Natural killer cell (primary cell): ENCODE measurements around the gene IMPG2. TPM values are rescaled to one million over a fixed set of nuclear protein-coding genes. Genes with fewer than 3 reads are reported as not detected.

Experiments used
- ATAC-seq, 3 donors: fragments of 150-1000 bp in 2 of 3; fragments of 200-7000 bp in 1 of 3; cut with Tn5 transposase; 1 replicate in 1 of 3; 2 replicates in 2 of 3; pipeline ENCODE4 v1.10.0; 2021; ENCODE audit warnings: mild to moderate bottlenecking in 2 of 3, moderate library complexity in 2 of 3
- DNase-seq, 2 donors: peaks; one replicate each; pipeline versions ENCODE4 v3.0.0 to v3.0.0-alpha.2; 2013 to 2021; ENCODE audit warnings: mixed read lengths in 1 of 2
- H3K27ac ChIP-seq: one replicate; pipeline ENCODE4 v1.5.1; 2013; ENCODE audit warnings: mild to moderate bottlenecking, low read length
- H3K27me3 ChIP-seq: one replicate; pipeline ENCODE4 v1.6.1; 2013; ENCODE audit warnings: low read length; ENCODE audit not compliant: control insufficient read depth, insufficient read depth
- H3K36me3 ChIP-seq: one replicate; pipeline ENCODE4 v1.6.1; 2013; ENCODE audit warnings: low read length; ENCODE audit not compliant: control insufficient read depth, insufficient read depth
- H3K4me1 ChIP-seq: one replicate; pipeline ENCODE4 v1.6.1; 2013; ENCODE audit warnings: low read length; ENCODE audit not compliant: control insufficient read depth, insufficient read depth
- H3K4me3 ChIP-seq: one replicate; pipeline ENCODE4 v1.5.1; 2013; ENCODE audit warnings: low read length
- H3K9me3 ChIP-seq: one replicate; pipeline ENCODE4 v1.6.1; 2013; ENCODE audit warnings: low read length; ENCODE audit not compliant: control insufficient read depth, insufficient read depth
- H3K27ac Mint-ChIP-seq, 2 donors: one replicate each; pipeline ENCODE4 v1.8.0; 2022; ENCODE audit warnings: mild to moderate bottlenecking in 2 of 2, mixed read lengths in 2 of 2, moderate library complexity in 1 of 2
- H3K27me3 Mint-ChIP-seq, 2 donors: one replicate each; pipeline ENCODE4 v1.8.0; 2022; ENCODE audit warnings: low read depth in 2 of 2, mixed read lengths in 2 of 2
- H3K36me3 Mint-ChIP-seq: one replicate; pipeline ENCODE4 v1.8.0; 2022; ENCODE audit warnings: mixed read lengths
- H3K4me1 Mint-ChIP-seq, 2 donors: one replicate each; pipeline ENCODE4 v1.8.0; 2022; ENCODE audit warnings: mixed read lengths in 2 of 2
- H3K4me3 Mint-ChIP-seq: one replicate; pipeline ENCODE4 v1.8.0; 2022; ENCODE audit warnings: mild to moderate bottlenecking, moderate library complexity, mixed read lengths
- H3K9me3 Mint-ChIP-seq, 2 donors: one replicate each; pipeline ENCODE4 v1.8.0; 2022; ENCODE audit warnings: mixed read lengths in 2 of 2
- CTCF ChIP-seq: fragments of 200-600 bp; IDR thresholded peaks from one replicate; pipeline ENCODE4 v1.8.0; 2022; ENCODE audit warnings: antibody characterized with exemption
- WGBS: methylation state at CpG from one replicate; pipeline ENCODE4 v1.1.7; 2013; ENCODE audit warnings: missing lambda C conversion rate; ENCODE audit not compliant: insufficient coverage; 5-methylcytosine and 5-hydroxymethylcytosine counted together
- intact Hi-C: fragments of 100-400 bp; cut with micrococcal nuclease; formaldehyde crosslinking; loops from one replicate; pipeline ENCODE4 v1.14.2; 2022
- total RNA-seq, 4 donors: library from RNA; stranded (reverse); fragments of 120-200 nt in 1 of 4; gene quantifications; one replicate each; pipeline versions ENCODE4 v1.2.3 to v1.2.4, GENCODE V29; 2013 to 2022

The IMPG2 gene
- total RNA-seq, 3 donors from 2014 or later (not counting 1 experiment from before 2014, with no cell fraction given), result 0.52 to 0.73 (median 0.72) TPM

DNA sequence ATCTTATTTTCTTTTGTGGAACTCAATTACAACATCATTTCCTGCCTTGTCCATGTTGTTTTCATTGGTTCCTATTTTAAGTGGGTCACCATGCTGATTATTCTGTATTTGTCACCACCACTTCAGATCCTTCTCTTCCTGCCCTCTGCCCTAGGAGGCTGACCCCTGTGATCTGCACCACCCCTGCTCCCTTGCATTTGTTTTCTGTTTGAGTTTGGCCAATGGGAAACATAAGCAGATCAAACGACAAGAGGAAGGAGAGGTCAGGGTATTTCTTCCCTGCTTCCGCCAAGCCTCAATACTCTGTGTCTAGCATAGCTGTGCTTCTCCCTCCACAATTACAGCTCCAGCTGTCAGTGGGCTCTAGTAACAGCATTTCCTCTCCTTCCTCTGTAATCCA is 71.6 kb downstream of the IMPG2 start:
- no peak for TF ChIP-seq CTCF
- peaks cover 6% of the 10 kb centered on the region for H3K36me3 Mint-ChIP-seq
- Histone ChIP-seq H3K4me1 (no peaks in the 10 kb centered on the region), H3K36me3 (no peaks in the 10 kb centered on the region), H3K4me3 (no peak overlapping the region), H3K27ac (no peak overlapping the region), H3K27me3 (no peaks in the 10 kb centered on the region), H3K9me3 (no peaks in the 10 kb centered on the region)
- H3K27ac Mint-ChIP-seq, result no peak overlapping the region
- no peak for ATAC-seq
- intact Hi-C loops, result no loop called here
- H3K4me3 Mint-ChIP-seq, result no peak overlapping the region
- H3K27me3 Mint-ChIP-seq, result no peaks in the 10 kb centered on the region
- no peaks in the 10 kb centered on the region for H3K9me3 Mint-ChIP-seq
- H3K4me1 Mint-ChIP-seq, result no peaks in the 10 kb centered on the region
- 94% methylated on average over 2 of the region's 2 CpGs for WGBS
- DNase-seq, result no peak

GRCh38 chr3:101244212-101244575 is 76.2 kb downstream of the IMPG2 start:
- no peak for DNase-seq
- no peak overlapping the region for H3K4me3 Mint-ChIP-seq

DNA sequence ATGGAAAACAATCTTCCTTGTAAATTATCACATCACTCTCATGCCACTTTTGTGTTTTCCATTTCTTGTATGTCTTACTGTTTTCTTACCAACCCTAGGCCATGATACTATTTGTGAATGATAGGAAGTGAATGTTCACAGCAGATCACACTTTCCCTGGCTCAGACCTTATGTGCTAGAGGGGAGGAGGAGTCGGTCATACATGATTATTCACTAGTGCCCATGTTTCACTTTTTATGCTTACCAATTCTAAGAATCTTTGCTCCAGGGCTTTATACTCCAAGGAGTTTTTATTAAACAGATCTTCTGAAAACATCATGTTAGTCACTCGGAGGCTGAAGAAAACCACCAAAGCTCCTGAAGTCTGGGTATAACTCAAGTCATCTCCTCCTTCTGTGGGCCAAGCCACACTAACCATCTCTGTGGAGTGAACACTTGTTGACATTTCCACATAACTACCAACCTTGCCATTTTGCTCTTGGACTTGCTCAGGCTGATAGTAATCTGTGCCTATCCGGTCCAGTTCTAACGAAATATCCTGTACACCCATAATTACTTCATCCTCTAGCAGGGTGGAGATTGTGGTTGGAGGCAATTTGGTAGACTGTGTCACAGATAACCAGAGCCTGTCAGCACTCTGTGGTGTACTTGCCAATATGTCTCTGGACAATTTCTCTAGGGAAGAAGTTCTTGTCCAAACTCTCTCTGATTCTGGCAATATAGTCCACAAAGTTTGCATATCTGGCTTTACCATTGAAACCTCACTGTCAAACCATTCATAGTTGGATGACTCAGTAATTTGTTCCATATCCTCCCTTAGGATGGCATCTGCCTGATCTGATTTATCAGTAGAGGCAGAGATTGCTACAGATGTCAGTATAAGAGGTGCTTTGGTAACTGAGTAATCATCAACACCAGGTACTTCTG is 76.8 kb downstream of the IMPG2 start:
- Mint-ChIP-seq H3K27me3 (no peaks in the 10 kb centered on the region), H3K27ac (no peak overlapping the region), H3K36me3 (peaks cover 14% of the 10 kb centered on the region), H3K9me3 (no peaks in the 10 kb centered on the region), H3K4me3 (no peak overlapping the region), H3K4me1 (no peaks in the 10 kb centered on the region)
- Histone ChIP-seq H3K27me3 (no peaks in the 10 kb centered on the region), H3K9me3 (no peaks in the 10 kb centered on the region), H3K4me1 (no peaks in the 10 kb centered on the region), H3K27ac (no peak overlapping the region), H3K36me3 (no peaks in the 10 kb centered on the region), H3K4me3 (no peak overlapping the region)
- no peak for ATAC-seq
- TF ChIP-seq CTCF, result no peak
- WGBS, result 86% methylated on average over 1 of the region's 4 CpGs
- intact Hi-C loops, result no loop called here
- DNase-seq, result no peak

More at GRCh38 chr3:101244212-101244575, 76.2 kb downstream of the IMPG2 start:
- H3K27me3 ChIP-seq, result no peaks in the 10 kb centered on the region
- intact Hi-C loops, result no loop called here
- H3K4me3 ChIP-seq, result no peak overlapping the region
- H3K9me3 ChIP-seq, result no peaks in the 10 kb centered on the region
- no peak overlapping the region for H3K27ac ChIP-seq
- H3K36me3 ChIP-seq, result no peaks in the 10 kb centered on the region
- H3K27ac Mint-ChIP-seq, result no peak overlapping the region
- H3K4me1 ChIP-seq, result no peaks in the 10 kb centered on the region
- ATAC-seq, result no peak
- TF ChIP-seq CTCF, result no peak
- H3K4me1 Mint-ChIP-seq, result no peaks in the 10 kb centered on the region
- no peaks in the 10 kb centered on the region for H3K27me3 Mint-ChIP-seq
- 98% methylated on average over 5 of the region's 5 CpGs for WGBS
- H3K9me3 Mint-ChIP-seq, result no peaks in the 10 kb centered on the region
- peaks cover 14% of the 10 kb centered on the region for H3K36me3 Mint-ChIP-seq
